K562 (cell line): ENCODE data around the gene MYO15A. TPM values are rescaled to one million over a fixed set of nuclear protein-coding genes. Genes with fewer than 3 reads are reported as not detected.

Experiments used
- ATAC-seq: fragments of 200-7000 bp; cut with Tn5 transposase; 3 replicates; pipeline ENCODE4 v1.9.1; 2020; ENCODE audit warnings: moderate library complexity
- BruUV-seq: library from RNA; stranded (reverse); fragments of 400-500 nt; replicated peaks from 2 replicates; lab custom pipeline; 2021; lab: Mats Ljungman, UMichigan
- CTCF ChIA-PET: fragments of 300-600 bp; formaldehyde crosslinking; extraction: SDS; loops from one replicate; lab custom pipeline; 2021; ENCODE audit warnings: low intra/inter-chr PET ratio; lab: Yijun Ruan, JAX
- POLR2A ChIA-PET: fragments of 300-600, 350-650 bp; sonication (Branson Sonifier 250); formaldehyde crosslinking; extraction: SDS; loops from one replicate; lab custom pipeline; 2021; ENCODE audit warnings: antibody characterized with exemption, inconsistent platforms; lab: Yijun Ruan, JAX
- DNase-seq, 4 experiments: peaks; one replicate each; pipeline versions ENCODE4 v3.0.0 to v3.0.0-alpha.2; 2011 to 2018; ENCODE audit warnings: low spot score in 3 of 4, mixed read lengths in 3 of 4; ENCODE audit errors: extremely low read depth in 1 of 4
- FAIRE-seq: peaks from 2 replicates; lab custom pipeline; 2011; peaks lifted over from hg19 to GRCh38; lab: Jason Lieb, UNC
- H2AFZ ChIP-seq: 2 replicates; pipeline ENCODE4 v1.6.0; 2011; ENCODE audit warnings: low read depth, low read length, control low read depth, inconsistent platforms
- H3K27ac ChIP-seq: fragments of 200-600 bp; 3 replicates; pipeline ENCODE4 v1.8.0; 2011; ENCODE audit warnings: low read depth, mild to moderate bottlenecking, control low read depth, inconsistent platforms, low read length, moderate library complexity, mixed read lengths; ENCODE audit errors: extremely low read depth
- H3K27me3 ChIP-seq, 2 experiments: fragments of 300-600 bp in 1 of 2; 2 replicates in 1 of 2; 3 replicates in 1 of 2; pipeline versions ENCODE4 v1.6.0 to v1.8.0; 2011; ENCODE audit warnings: inconsistent platforms in 2 of 2, low read length in 2 of 2, mild to moderate bottlenecking in 1 of 2, mixed read lengths in 1 of 2, moderate library complexity in 1 of 2; ENCODE audit not compliant: control insufficient read depth in 2 of 2, insufficient read depth in 2 of 2
- H3K36me3 ChIP-seq: fragments of 300-600 bp; 3 replicates; pipeline ENCODE4 v1.8.0; 2011; ENCODE audit warnings: mild to moderate bottlenecking, low read length, inconsistent platforms; ENCODE audit not compliant: control insufficient read depth, insufficient read depth
- H3K4me1 ChIP-seq, 2 experiments: fragments of 200-600 bp in 1 of 2; replicated peaks in 1 of 2; 2 replicates in 1 of 2; 3 replicates in 1 of 2; pipeline versions ENCODE4 v1.5.1 to v1.8.0; 2011; ENCODE audit warnings: inconsistent platforms in 2 of 2, low read length in 2 of 2, mild to moderate bottlenecking in 1 of 2, mixed read lengths in 1 of 2, moderate library complexity in 1 of 2; ENCODE audit not compliant: control insufficient read depth in 2 of 2, insufficient read depth in 2 of 2
- H3K4me2 ChIP-seq: 2 replicates; pipeline ENCODE4 v1.6.1; 2011; ENCODE audit warnings: low read length, control low read depth, inconsistent platforms, mixed read lengths; ENCODE audit not compliant: insufficient read depth
- H3K4me3 ChIP-seq: fragments of 200-600 bp; sonication (generic), shearing (Covaris generic); 2 replicates; pipeline ENCODE4 v1.5.1; 2016; ENCODE audit warnings: control low read depth, inconsistent platforms
- H3K79me2 ChIP-seq: fragments of 200-600 bp; 3 replicates; pipeline ENCODE4 v1.8.0; 2011; ENCODE audit warnings: low read length, inconsistent platforms; ENCODE audit not compliant: control insufficient read depth, insufficient read depth
- H3K9ac ChIP-seq, 2 experiments: 2 replicates each; pipeline versions ENCODE4 v1.6.0 to v1.6.1; 2011; ENCODE audit warnings: low read depth in 2 of 2, low read length in 2 of 2, control low read depth in 1 of 2, inconsistent platforms in 1 of 2, mild to moderate bottlenecking in 1 of 2, mixed read lengths in 1 of 2; ENCODE audit not compliant: insufficient read depth in 1 of 2
- H3K9me1 ChIP-seq: one replicate; pipeline ENCODE4 v1.6.0; 2011; ENCODE audit warnings: inconsistent platforms, mild to moderate bottlenecking, low read length, moderate library complexity; ENCODE audit not compliant: control insufficient read depth, insufficient read depth
- H3K9me3 ChIP-seq: replicated peaks from 2 replicates; pipeline ENCODE4 v1.5.1; 2011; ENCODE audit warnings: low read depth, low read length, inconsistent platforms; ENCODE audit not compliant: control insufficient read depth, insufficient read depth
- H4K20me1 ChIP-seq: replicated peaks from 2 replicates; pipeline ENCODE4 v1.6.1; 2011; ENCODE audit warnings: low read length, inconsistent platforms, mixed read lengths; ENCODE audit not compliant: control insufficient read depth, insufficient read depth
- ASH1L ChIP-seq: fragments of 450-650 bp; IDR thresholded peaks from 2 replicates; pipeline ENCODE4 v1.6.1; 2018; ENCODE audit warnings: borderline replicate concordance, mild to moderate bottlenecking, low read depth; ENCODE audit not compliant: partially characterized antibody
- CCAR2 ChIP-seq: fragments of 200-400 bp; formaldehyde crosslinking; IDR thresholded peaks from 2 replicates; pipeline ENCODE4 v1.6.1; 2017; ENCODE audit warnings: mild to moderate bottlenecking, low read depth, low read length
- CEBPB ChIP-seq: fragments of 450-650 bp; IDR thresholded peaks from 2 replicates; pipeline ENCODE4 v1.6.1; 2016; ENCODE audit warnings: missing genetic modification characterization, missing compliant biosample characterization
- EP300 ChIP-seq: IDR thresholded peaks from 2 replicates; pipeline ENCODE4 v1.6.1; 2012; ENCODE audit warnings: low read length, improper control_type of control experiment
- EWSR1 ChIP-seq: fragments of 450-650 bp; IDR thresholded peaks from 2 replicates; pipeline ENCODE4 v1.6.1; 2018; ENCODE audit warnings: borderline replicate concordance, mild to moderate bottlenecking, low read depth, moderate library complexity; ENCODE audit not compliant: partially characterized antibody
- HMG20A ChIP-seq: fragments of 450-650 bp; formaldehyde crosslinking; conservative IDR thresholded peaks from 2 replicates; pipeline ENCODE4 v1.4.0; 2020; ENCODE audit warnings: mild to moderate bottlenecking, mixed read lengths
- HNRNPUL1 ChIP-seq: fragments of 200-400 bp; formaldehyde crosslinking; IDR thresholded peaks from 2 replicates; pipeline ENCODE4 v1.6.1; 2017; ENCODE audit warnings: low read length
- KDM2B ChIP-seq: fragments of 250-450 bp; sonication (Bioruptor Pico); IDR thresholded peaks from 2 replicates; pipeline ENCODE4 v1.8.0; 2021; ENCODE audit warnings: mild to moderate bottlenecking, moderate library complexity
- MCM2 ChIP-seq: fragments of 450-650 bp; IDR thresholded peaks from 2 replicates; pipeline ENCODE4 v1.6.1; 2017; ENCODE audit warnings: low read depth, mild to moderate bottlenecking
- NCOA4 ChIP-seq: fragments of 450-650 bp; IDR thresholded peaks from 2 replicates; pipeline ENCODE4 v1.6.1; 2018; ENCODE audit warnings: mild to moderate bottlenecking; ENCODE audit not compliant: partially characterized antibody
- NFYB ChIP-seq: IDR thresholded peaks from 2 replicates; pipeline ENCODE4 v1.6.1; 2011; ENCODE audit warnings: mild to moderate bottlenecking, moderate library complexity; ENCODE audit not compliant: insufficient read length; ENCODE audit errors: extremely low read depth
- POLR2AphosphoS2 ChIP-seq: IDR thresholded peaks from 2 replicates; pipeline ENCODE4 v1.6.1; 2012; ENCODE audit warnings: low read length, improper control_type of control experiment
- RBM25 ChIP-seq: fragments of 200-400 bp; formaldehyde crosslinking; IDR thresholded peaks from 2 replicates; pipeline ENCODE4 v1.6.1; 2018; ENCODE audit warnings: low read length, low read depth, moderate library complexity; ENCODE audit not compliant: severe bottlenecking
- TAL1 ChIP-seq: fragments of 450-650 bp; IDR thresholded peaks from 2 replicates; pipeline ENCODE4 v1.6.1; 2016; ENCODE audit warnings: mild to moderate bottlenecking
- ZNF311 ChIP-seq: fragments of 250-450 bp; sonication (Bioruptor Pico); IDR thresholded peaks from 2 replicates; pipeline ENCODE4 v1.4.0; 2020; ENCODE audit warnings: mild to moderate bottlenecking, moderate library complexity
- WGBS: fragments of 100-300 bp; shearing (Covaris generic); methylation state at CpG from one replicate; pipeline ENCODE4 v1.1.6; 2016; ENCODE audit warnings: low coverage, mixed read lengths; ENCODE audit not compliant: insufficient coverage; ENCODE audit errors: missing lambda C conversion rate; 5-methylcytosine and 5-hydroxymethylcytosine counted together
- in situ Hi-C: fragments of 300-500 bp; cut with MboI; formaldehyde crosslinking; loops from 4 replicates; pipeline ENCODE4 v1.15.0; 2018; ENCODE audit warnings: inconsistent platforms, mixed read lengths
- intact Hi-C: fragments of 100-400 bp; cut with micrococcal nuclease; formaldehyde crosslinking; loops from 2 replicates; pipeline ENCODE4 v1.14.2; 2022
- polyA plus RNA-seq, 8 experiments: library from polyadenylated mRNA; depleted of rRNA in 4 of 8; stranded (reverse) in 5 of 8; unstranded in 3 of 8; fragments of >200 nt; fragmentation: Nextera tagmentation in 2 of 8; fragmentation: Illumina TruSeq in 1 of 8; extraction: Ambion mirVana in 2 of 8; extraction: Trizol in 1 of 8; gene quantifications; 2 replicates each; pipeline versions ENCODE4 v1.2.1 to v1.2.3, GENCODE V29; 2011 to 2014; ENCODE audit warnings: inconsistent platforms in 1 of 8, missing spikeins in 1 of 8
- total RNA-seq, 7 experiments: library from RNA; depleted of rRNA in 6 of 7; stranded (reverse); fragments of >200 nt in 6 of 7; fragmentation: Illumina TruSeq in 2 of 7; extraction: Trizol in 2 of 7; gene quantifications; 2 replicates each; pipeline versions ENCODE4 v1.2.1 to v1.2.3, GENCODE V29; 2011 to 2021; ENCODE audit warnings: low replicate concordance in 1 of 7
- TF ChIP-seq, protein P1 (sequence below): sonication (generic); formaldehyde crosslinking; IDR thresholded peaks from 2 replicates; pipeline ENCODE4 v1.8.0; 2022; ENCODE audit warnings: mild to moderate bottlenecking, missing genetic modification reagents
- TF ChIP-seq, protein P2 (sequence below): fragments of 200-800 bp; sonication (Bioruptor generic); IDR thresholded peaks from 2 replicates; pipeline ENCODE4 v1.6.1; 2017; ENCODE audit warnings: missing genetic modification characterization, missing compliant biosample characterization
- TF ChIP-seq, protein P3 (sequence below): fragments of 250-450 bp; sonication (Bioruptor Pico); IDR thresholded peaks from 2 replicates; pipeline ENCODE4 v1.8.0; 2021; ENCODE audit warnings: borderline replicate concordance, mild to moderate bottlenecking, moderate library complexity; ENCODE audit not compliant: poor library complexity, severe bottlenecking

Gene MYO15A
- total and polyA plus RNA-seq, 9 of the 15 experiments (the other 6 are each of a cell fraction or from before 2014, with no cell fraction given): 0.05 to 0.88 (median 0.14) TPM; not detected in 1

DNA sequence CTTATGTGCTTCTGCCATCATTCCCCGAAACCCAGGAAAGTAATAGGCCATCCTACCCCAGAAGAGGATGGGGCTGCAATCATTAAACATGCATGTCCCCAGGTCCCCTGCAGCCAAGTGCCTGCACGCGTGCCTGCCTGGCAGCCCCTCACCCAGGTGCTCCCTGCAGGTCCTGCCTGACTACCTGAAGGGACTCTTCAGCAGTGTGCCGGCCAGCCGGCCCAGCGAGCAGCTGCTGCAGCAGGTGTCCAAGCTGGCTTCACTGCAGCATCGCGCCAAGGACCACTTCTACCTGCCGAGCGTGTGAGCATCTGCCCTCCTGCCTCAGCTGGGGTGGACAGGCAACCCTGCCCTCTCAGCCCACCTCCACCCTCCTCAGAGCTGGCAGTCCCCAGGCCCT lies 58.9 kb downstream of the MYO15A start:
- no TSS peak for BruUV-seq
- in situ Hi-C loops (no loop called here), intact Hi-C loops (no loop called here)
- ATAC-seq: no peak
- no peak overlapping the region for H3K4me3 ChIP-seq
- 67% methylated on average over 3 of the region's 10 CpGs for WGBS
- no peak for FAIRE-seq
- TF ChIP-seq EP300 (no peak), ASH1L (no peak), MCM2 (no peak), POLR2AphosphoS2 (no peak), NFYB (no peak), HNRNPUL1 (no peak), CCAR2 (no peak), EWSR1 (no peak), TAL1 (no peak), RBM25 (no peak), HMG20A (CRISPR knock-in tag) (no peak), KDM2B (CRISPR knock-in tag) (no peak), CEBPB (tag) (no peak), ZNF311 (CRISPR knock-in tag) (no peak), NCOA4 (no peak)
- TF ChIP-seq, protein P1, sequence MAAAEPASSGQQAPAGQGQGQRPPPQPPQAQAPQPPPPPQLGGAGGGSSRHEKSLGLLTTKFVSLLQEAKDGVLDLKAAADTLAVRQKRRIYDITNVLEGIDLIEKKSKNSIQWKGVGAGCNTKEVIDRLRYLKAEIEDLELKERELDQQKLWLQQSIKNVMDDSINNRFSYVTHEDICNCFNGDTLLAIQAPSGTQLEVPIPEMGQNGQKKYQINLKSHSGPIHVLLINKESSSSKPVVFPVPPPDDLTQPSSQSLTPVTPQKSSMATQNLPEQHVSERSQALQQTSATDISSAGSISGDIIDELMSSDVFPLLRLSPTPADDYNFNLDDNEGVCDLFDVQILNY (CRISPR knock-in tag): no peak
- TF ChIP-seq, protein P2, sequence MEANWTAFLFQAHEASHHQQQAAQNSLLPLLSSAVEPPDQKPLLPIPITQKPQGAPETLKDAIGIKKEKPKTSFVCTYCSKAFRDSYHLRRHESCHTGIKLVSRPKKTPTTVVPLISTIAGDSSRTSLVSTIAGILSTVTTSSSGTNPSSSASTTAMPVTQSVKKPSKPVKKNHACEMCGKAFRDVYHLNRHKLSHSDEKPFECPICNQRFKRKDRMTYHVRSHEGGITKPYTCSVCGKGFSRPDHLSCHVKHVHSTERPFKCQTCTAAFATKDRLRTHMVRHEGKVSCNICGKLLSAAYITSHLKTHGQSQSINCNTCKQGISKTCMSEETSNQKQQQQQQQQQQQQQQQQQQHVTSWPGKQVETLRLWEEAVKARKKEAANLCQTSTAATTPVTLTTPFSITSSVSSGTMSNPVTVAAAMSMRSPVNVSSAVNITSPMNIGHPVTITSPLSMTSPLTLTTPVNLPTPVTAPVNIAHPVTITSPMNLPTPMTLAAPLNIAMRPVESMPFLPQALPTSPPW (CRISPR knock-in tag): no peak
- TF ChIP-seq, protein P3, sequence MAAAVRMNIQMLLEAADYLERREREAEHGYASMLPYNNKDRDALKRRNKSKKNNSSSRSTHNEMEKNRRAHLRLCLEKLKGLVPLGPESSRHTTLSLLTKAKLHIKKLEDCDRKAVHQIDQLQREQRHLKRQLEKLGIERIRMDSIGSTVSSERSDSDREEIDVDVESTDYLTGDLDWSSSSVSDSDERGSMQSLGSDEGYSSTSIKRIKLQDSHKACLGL (CRISPR knock-in tag): no peak
- TF ChIP-seq, all 486 proteins: peak for 0
- H3K9ac ChIP-seq: no peak overlapping the region
- H3K36me3 ChIP-seq: no peaks in the 10 kb centered on the region
- no peak for DNase-seq
- peaks cover 20 to 25% of the 10 kb centered on the region in 2 experiments for H3K4me1 ChIP-seq
- no peak overlapping the region for H3K4me2 ChIP-seq
- H3K79me2 ChIP-seq: no peaks in the 10 kb centered on the region
- no peaks in the 10 kb centered on the region for H3K27me3 ChIP-seq
- H3K9me1 ChIP-seq: no peaks in the 10 kb centered on the region
- H2AFZ ChIP-seq: no peak overlapping the region
- H3K27ac ChIP-seq: no peak overlapping the region
- no peaks in the 10 kb centered on the region for H4K20me1 ChIP-seq
- ChIA-PET CTCF (no interaction called here), POLR2A (no interaction called here)
- H3K9me3 ChIP-seq: no peaks in the 10 kb centered on the region; the same call in 1 of the 2 replicates
